GM18526 (cell line): ENCODE data around the gene TNRC6A.

ENCODE experiments used
- POLR2A ChIP-seq: IDR thresholded peaks from 3 replicates; pipeline ENCODE4 v1.6.1; 2011; ENCODE audit not compliant: insufficient read length; ENCODE audit errors: extremely low read depth

Gene TNRC6A

DNA sequence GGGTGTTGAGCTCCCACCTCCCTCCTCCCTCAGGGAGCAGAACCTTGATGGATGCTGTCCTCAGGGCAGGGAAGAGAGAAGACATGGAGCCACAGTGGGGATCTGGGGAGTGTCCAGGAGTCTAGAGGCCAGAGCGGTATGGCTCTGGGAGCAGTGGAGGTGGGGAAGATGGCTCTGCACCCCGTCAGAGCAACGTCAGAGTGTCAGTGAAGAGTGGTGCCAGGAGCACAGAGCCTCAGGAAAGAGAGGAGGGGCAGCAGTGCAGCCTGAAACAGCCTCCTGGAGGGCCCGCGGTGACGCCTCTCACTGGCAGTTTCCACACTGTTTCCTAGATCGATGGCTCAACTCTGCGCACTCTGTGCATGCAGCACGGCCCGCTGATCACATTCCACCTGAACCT, 93.1 kb downstream of the TNRC6A start:
- TF ChIP-seq POLR2A = no peak

GRCh38 chr16:24822974-24823373, 93.5 kb downstream of the TNRC6A start:
- TF ChIP-seq POLR2A = no peak

DNA sequence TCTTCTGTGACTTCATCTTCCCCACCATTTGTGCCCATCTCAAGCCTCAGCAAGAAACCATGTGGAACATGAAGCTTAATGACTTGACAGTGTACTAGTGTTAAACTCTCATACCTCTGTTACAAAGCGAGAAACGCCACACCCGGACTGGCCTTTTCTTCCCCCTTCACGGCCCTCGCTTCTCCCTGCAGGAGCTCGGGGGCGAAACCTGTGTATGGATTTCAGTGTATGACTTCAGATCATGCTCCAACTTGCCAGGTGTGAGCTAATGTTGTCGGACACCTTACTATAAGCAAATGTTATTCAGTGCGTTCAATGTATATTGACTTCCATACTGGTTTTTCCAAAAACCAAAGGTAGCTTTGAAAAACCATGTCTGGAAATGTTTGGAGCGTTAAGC, 96.2 kb downstream of the TNRC6A start:
- no peak for TF ChIP-seq POLR2A

GRCh38 chr16:24826096-24826690, 96.7 kb downstream of the TNRC6A start:
- no peak for TF ChIP-seq POLR2A

- TF ChIP-seq POLR2A = no peak
These were observed 97.5 kb downstream of the TNRC6A start for GRCh38 chr16:24826817-24827566.

GRCh38 chr16:24829153-24829552, 99.7 kb downstream of the TNRC6A start:
- TF ChIP-seq POLR2A = no peak

GRCh38 chr16:24833352-24833751, 103.9 kb downstream of the TNRC6A start:
- no peak for TF ChIP-seq POLR2A

DNA sequence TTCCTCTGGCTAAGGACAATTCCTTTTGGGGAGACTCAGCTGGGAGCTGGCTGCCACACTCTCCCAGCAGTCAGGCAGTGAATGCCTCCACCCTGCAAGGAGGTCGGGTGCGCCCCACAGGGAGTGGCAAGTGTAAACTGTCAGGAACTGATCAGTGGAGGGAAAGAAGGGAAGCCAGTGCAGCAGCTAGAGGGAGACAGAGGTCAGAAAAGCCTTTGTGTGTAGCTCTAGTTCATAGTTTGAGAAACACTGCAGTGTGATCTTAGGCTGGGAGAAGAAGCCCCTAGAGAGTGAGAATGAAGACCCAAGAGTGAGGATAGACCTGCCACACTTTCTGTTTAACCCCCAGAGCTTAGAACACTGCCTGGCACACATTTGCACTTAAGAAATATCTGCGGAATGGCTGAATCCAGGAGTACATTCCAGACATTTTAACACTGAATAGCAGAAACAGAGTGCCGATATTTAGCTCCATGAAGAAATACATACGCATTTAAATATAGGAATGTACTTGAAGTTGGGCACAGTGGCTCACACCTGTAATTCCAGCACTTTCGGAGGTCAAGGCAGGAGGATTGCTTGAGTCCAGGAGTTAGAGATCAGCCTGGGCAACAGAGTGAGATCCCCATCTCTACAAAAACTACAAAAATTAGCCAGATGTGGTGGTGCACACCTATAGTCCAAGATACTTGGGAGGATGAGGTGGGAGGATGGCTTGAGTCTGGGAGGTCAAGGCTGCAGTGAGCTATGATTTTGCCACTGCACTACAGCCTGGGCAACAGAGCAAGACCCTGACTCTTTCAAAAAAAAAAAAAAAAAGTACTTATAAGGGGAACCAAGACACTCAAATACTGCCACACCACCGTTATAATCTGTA, 105.2 kb downstream of the TNRC6A start:
- TF ChIP-seq POLR2A = no peak

- no peak for TF ChIP-seq POLR2A
These were observed 107.4 kb downstream of the TNRC6A start for GRCh38 chr16:24836836-24837235.

DNA sequence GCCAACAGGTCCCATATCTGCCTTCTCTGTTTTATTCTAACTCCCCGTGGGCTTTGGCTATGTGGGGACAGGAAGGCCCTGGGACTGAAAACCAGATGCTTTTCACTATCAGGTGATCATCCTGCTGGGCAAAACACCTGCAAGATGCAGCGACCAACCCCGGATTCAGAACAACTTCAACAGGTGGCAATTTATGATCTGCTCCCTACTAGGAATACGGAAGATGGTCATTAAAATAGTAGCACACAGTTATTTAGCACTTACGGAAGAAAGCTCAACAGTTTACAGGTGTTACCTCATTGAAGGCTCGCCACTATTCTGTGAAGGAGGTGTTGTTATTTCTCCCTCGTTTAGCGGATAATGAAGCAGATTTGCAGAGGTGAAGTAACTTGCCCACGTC, 108.5 kb downstream of the TNRC6A start:
- TF ChIP-seq POLR2A = no peak

DNA sequence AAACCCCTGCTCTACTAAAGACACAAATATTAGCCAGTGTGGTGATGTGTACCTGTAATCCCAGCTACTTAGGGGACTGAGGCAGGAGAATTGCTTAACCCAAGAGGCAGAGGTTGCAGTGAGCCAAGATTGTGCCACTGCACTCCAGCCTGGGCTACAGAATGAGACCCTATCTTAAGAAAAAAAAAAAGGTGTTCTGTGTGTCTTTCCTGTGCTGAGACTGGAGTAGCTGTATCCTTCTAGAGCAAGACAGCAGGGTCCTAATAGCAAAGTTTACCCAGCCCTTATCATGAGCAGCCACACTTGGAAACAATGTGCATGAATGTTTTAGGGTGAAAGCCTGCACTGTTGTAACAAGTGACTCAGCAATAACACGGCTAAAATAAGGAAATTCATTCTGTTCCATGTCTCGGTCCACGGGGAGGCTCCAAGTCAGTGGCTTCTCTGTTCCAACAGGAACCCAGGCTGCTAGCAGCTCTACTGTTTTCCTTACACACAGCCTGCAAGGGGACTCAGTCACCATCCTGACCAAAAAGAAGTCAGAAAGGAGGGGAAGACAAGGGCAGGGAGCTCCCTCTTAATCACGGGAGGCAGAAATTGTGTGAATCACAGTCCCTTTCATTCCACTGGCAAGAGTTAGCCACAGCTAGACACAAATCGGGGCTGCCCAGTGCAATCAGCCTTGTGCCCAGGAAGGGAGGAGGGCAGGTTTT, 109.3 kb downstream of the TNRC6A start:
- no peak for TF ChIP-seq POLR2A

- no peak for TF ChIP-seq POLR2A
These were observed 110.0 kb downstream of the TNRC6A start for GRCh38 chr16:24839347-24839972.

GRCh38 chr16:24841291-24841690, 111.8 kb downstream of the TNRC6A start:
- TF ChIP-seq POLR2A = no peak

GRCh38 chr16:24844101-24845030, 114.9 kb downstream of the TNRC6A start:
- TF ChIP-seq POLR2A = no peak
